T1000 (cell line): ENCODE data around the gene IFI44L.
A peak's percentile ranks its signal among the peaks of the same experiment; 100 is the strongest.

Experiments
- DNase-seq: peaks from one replicate; lab custom pipeline; 2025; ENCODE audit warnings: mixed read lengths; lab: John Stamatoyannopoulos, UW

IFI44L gene

DNA sequence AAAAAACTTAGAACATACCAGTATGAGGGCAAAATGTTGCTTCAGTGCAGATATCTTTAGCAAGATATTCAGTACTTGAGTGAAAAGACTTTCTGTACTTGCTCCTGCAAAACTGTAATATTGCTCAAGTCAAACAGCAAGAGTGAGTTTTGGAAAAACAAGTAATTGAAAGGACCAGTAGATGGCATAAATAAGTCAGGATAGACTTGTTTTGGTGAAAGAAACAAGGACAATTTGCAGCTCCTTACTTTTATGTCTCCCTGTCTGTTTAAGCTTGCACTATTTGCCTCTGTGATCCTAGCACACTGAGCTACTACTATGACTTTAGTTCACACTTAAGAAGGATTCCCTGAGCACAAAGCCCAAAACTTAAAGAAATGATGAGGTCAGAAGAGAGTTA lies 68.4 kb downstream of the IFI44L start:
- no peak for DNase-seq

DNA sequence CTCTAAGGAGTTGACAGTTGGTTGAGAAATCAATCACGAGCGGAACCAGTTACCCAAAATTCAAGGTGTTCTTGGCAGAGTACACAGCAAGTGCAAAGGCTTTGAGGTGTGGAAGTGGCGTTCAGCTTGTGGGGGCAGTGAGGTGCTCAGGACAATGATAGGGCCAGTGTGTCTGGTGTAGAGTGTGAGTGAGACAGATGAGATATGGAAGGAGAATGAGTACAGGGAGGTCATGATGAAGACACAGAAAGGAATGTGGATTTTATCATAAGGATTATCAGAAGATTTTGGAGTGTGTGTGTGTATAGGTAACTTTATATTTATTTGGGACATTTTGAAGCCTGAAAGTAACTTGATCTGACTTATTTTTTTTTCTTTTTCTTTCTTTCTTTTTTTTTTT lies 70.3 kb downstream of the IFI44L start:
- DNase-seq = no peak

DNA sequence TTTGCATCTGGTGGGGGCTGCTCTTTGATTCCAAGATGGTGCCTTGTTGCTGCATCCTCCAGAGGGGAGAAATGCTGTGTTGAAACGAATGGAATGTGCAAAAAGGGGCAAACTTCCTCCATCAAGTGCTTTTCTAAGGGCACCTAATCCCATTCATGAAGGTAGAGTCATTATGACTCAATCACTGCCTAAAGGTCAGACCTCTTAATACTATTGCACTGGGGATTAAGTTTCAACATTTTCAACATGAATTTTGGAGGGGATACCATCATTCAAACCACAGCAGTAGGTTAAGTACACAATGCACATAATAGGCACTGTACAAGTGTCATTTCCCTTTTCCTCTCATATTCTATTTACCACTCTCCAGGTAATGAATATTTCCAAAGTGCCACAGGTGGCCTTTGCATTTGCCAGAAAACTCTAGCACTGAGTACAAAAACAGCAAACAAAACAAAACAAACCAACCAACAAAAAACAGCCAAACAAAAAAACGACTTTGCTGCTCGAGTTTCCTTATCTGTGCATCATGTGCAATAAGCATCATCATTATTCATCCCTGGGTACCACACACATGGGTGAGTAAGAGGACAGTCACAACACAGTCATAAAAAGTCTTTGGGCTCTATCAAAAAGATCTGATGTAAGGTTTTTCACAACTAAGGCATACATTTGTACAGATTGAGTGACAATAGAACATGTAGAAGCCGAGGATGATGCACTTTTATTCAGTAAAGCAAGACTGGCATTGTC lies 71.9 kb downstream of the IFI44L start:
- DNase-seq = peak; percentile 24
